ENCODE results near the gene ALAS2.

DNA sequence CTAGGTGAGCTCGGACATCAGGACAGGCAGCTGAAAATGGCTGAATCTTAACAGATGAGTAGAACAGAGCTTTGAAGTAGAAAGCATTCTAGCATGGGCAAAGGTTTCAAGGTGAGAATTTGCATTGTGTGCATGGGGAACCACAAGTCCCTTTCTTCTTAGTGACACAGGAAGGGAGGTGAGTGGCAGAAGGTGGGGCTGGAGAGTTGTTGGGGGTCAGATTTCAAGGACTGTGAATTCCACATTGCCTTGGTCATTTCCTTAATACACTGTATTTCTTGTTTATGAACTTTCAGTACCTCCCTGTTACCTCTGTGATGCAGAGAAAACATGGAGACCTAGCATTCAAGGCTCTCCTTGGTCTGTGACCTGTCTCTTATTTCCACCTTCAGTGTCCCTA, 26.5 kb downstream of the ALAS2 start:
- TF ChIP-seq, protein P1, sequence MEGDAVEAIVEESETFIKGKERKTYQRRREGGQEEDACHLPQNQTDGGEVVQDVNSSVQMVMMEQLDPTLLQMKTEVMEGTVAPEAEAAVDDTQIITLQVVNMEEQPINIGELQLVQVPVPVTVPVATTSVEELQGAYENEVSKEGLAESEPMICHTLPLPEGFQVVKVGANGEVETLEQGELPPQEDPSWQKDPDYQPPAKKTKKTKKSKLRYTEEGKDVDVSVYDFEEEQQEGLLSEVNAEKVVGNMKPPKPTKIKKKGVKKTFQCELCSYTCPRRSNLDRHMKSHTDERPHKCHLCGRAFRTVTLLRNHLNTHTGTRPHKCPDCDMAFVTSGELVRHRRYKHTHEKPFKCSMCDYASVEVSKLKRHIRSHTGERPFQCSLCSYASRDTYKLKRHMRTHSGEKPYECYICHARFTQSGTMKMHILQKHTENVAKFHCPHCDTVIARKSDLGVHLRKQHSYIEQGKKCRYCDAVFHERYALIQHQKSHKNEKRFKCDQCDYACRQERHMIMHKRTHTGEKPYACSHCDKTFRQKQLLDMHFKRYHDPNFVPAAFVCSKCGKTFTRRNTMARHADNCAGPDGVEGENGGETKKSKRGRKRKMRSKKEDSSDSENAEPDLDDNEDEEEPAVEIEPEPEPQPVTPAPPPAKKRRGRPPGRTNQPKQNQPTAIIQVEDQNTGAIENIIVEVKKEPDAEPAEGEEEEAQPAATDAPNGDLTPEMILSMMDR (conservative IDR thresholded peaks at IDR 0.05 in 1 of 2, IDR thresholded peaks at IDR 0.05 in 1 of 2; ENCODE audit: extremely low read depth in 1 of 2, insufficient read depth in 1 of 2, low read depth in 1 of 2, low read length in 2 of 2), result no peak
- TF ChIP-seq EZH2 (IDR thresholded peaks at IDR 0.05; ENCODE audit: borderline replicate concordance, low read length), result no peak
